Stimulated activated effector memory CD8-positive, alpha-beta T cell treated with anti-CD3 and anti-CD28 coated beads, Interleukin-12 subunit alpha, Interleukin-12 subunit beta, amount 100 ng/mL, for 72 hours (primary cell): ENCODE results near the gene TMEM108.

Experiments
- ATAC-seq: fragments of 150-1000 bp; cut with Tn5 transposase; 2 replicates; pipeline ENCODE4 v1.10.0; 2021
- DNase-seq, 2 donors: peaks; one replicate each; pipeline ENCODE4 v3.0.0; 2021 to 2022; ENCODE audit warnings: low spot score in 2 of 2
- H3K27ac Mint-ChIP-seq: one replicate; pipeline ENCODE4 v1.8.0; 2022; ENCODE audit warnings: mild to moderate bottlenecking, mixed read lengths
- H3K36me3 Mint-ChIP-seq: one replicate; pipeline ENCODE4 v1.8.0; 2022; ENCODE audit warnings: mild to moderate bottlenecking, mixed read lengths
- H3K4me1 Mint-ChIP-seq: one replicate; pipeline ENCODE4 v1.8.0; 2022; ENCODE audit warnings: mixed read lengths
- H3K4me3 Mint-ChIP-seq: one replicate; pipeline ENCODE4 v1.8.0; 2022; ENCODE audit warnings: mild to moderate bottlenecking, mixed read lengths
- H3K9me3 Mint-ChIP-seq: one replicate; pipeline ENCODE4 v1.8.0; 2022; ENCODE audit warnings: mixed read lengths

Gene TMEM108

DNA sequence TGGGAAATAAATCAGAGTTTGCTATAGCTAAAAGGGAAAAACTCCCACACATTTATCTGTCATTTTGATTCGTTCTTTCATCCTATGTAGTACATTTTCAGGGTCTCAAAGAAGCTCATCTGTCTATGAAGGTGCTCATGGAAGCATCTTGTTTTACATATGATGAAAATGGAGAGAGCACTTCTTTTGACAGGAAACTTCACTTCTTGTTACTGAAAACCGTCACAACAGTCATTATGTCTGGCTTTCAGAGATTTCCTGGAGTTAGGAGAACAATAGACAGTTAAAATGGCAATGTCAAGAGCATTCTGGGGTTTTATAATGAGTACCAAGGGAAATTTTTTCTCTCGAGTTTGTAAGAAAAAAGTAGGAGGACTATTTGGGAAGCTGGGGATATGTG lies 83.3 kb downstream of the TMEM108 start:
- Mint-ChIP-seq H3K4me1 (no peaks in the 10 kb centered on the region), H3K27ac (no peak overlapping the region), H3K9me3 (no peaks in the 10 kb centered on the region), H3K4me3 (no peak overlapping the region), H3K36me3 (no peaks in the 10 kb centered on the region)
- DNase-seq, result no peak
- no peak for ATAC-seq

- Mint-ChIP-seq H3K27ac (no peak overlapping the region), H3K4me3 (no peak overlapping the region), H3K36me3 (no peaks in the 10 kb centered on the region), H3K9me3 (no peaks in the 10 kb centered on the region), H3K4me1 (no peaks in the 10 kb centered on the region)
- ATAC-seq (no peak), DNase-seq (no peak)
These were observed 85.4 kb downstream of the TMEM108 start for GRCh38 chr3:133123636-133124035.

DNA sequence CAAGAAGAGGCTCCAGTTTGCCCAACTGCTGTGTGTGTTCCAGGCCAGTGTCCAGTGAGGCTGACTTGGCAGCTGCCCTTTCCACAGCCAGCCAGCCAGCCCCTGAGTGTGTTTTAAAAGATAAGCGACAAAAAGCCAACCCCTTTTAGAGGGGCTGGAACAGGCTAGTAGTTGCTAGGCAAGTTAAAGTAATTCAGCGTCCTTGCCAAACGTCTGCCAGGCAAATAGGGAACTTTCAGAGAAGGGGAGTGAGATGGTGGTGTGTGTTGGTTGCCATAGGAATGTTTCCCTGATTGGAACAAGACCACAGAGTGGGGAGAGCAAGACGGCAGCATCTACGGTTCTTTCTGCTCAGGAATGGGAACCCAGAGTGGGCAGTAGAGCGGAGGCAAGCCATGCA lies 86.3 kb downstream of the TMEM108 start:
- no peak for ATAC-seq
- H3K36me3 Mint-ChIP-seq, result no peaks in the 10 kb centered on the region
- no peaks in the 10 kb centered on the region for H3K9me3 Mint-ChIP-seq
- no peaks in the 10 kb centered on the region for H3K4me1 Mint-ChIP-seq
- no peak for DNase-seq
- H3K27ac Mint-ChIP-seq, result no peak overlapping the region
- H3K4me3 Mint-ChIP-seq, result no peak overlapping the region

DNA sequence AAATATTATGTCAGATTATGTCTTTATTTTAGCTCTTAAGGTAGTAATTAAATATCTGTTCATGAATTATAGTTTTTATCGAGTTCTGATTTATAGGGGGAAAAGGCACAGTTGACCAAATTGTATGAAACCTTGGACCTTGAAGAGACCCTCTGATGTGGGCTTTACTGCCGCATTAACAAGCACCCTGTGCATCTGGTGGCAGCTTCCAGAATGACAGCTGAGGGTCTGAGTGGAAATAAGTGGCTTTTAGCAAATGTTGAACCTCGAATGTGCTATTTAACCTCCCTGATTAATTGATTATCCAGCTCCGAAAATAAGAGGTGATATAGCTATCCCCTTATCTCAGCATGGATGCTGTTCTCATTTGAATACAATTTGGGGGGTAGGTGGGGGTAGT lies 87.0 kb downstream of the TMEM108 start:
- ATAC-seq, result no peak
- Mint-ChIP-seq H3K4me3 (no peak overlapping the region), H3K36me3 (no peaks in the 10 kb centered on the region), H3K4me1 (no peaks in the 10 kb centered on the region), H3K27ac (no peak overlapping the region), H3K9me3 (no peaks in the 10 kb centered on the region)
- no peak for DNase-seq

DNA sequence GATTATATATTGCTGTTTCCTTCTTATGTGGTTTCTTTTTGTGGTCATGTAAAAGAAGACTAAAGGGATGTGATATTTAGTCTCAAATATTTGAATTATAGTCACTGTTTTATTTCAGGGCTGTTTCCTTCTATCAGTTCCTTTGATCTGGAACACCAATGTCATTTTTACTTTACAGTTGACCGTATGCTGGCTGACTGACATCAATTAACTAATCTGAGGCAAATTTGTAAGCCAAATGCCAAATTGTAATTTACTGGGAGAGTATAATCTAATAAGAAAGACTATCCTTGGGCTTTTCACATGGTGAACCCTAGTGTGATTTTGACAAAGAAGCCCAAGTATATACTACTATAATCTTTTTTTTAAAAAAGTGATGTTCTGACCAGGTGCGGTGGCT lies 87.6 kb downstream of the TMEM108 start:
- H3K4me3 Mint-ChIP-seq, result no peak overlapping the region
- no peaks in the 10 kb centered on the region for H3K9me3 Mint-ChIP-seq
- ATAC-seq (no peak), DNase-seq (no peak)
- no peak overlapping the region for H3K27ac Mint-ChIP-seq
- H3K4me1 Mint-ChIP-seq, result no peaks in the 10 kb centered on the region
- H3K36me3 Mint-ChIP-seq, result no peaks in the 10 kb centered on the region

GRCh38 chr3:133127381-133127780 lies 89.2 kb downstream of the TMEM108 start:
- DNase-seq (no peak), ATAC-seq (no peak)
- Mint-ChIP-seq H3K36me3 (no peaks in the 10 kb centered on the region), H3K4me1 (no peaks in the 10 kb centered on the region), H3K27ac (no peak overlapping the region), H3K4me3 (no peak overlapping the region), H3K9me3 (no peaks in the 10 kb centered on the region)

GRCh38 chr3:133130168-133130567 lies 92.0 kb downstream of the TMEM108 start:
- DNase-seq (no peak), ATAC-seq (peak; percentile 46)
- H3K4me3 Mint-ChIP-seq, result no peak overlapping the region
- no peaks in the 10 kb centered on the region for H3K4me1 Mint-ChIP-seq
- no peaks in the 10 kb centered on the region for H3K36me3 Mint-ChIP-seq
- no peak overlapping the region for H3K27ac Mint-ChIP-seq
- H3K9me3 Mint-ChIP-seq, result no peaks in the 10 kb centered on the region

DNA sequence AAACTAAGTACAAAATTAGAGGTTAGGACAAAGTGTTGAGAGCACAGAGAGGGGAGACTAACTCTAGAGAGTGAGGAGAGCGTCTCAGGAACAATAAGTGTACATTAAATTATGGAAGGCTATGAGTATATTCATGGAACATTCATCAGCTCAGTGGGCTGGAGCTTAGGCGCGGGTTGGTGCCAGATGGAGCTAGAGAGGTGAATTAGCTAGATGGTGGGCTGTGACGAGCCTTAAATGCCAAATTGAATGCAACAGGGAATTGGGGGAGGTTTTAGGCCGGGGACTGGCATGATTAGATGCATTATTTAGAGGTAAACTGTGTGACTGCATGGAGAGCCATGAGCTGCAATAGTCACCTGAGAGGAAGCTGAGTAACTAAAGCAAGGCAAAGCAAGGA lies 97.1 kb downstream of the TMEM108 start:
- no peaks in the 10 kb centered on the region for H3K4me1 Mint-ChIP-seq
- no peaks in the 10 kb centered on the region for H3K36me3 Mint-ChIP-seq
- no peak overlapping the region for H3K27ac Mint-ChIP-seq
- H3K4me3 Mint-ChIP-seq, result no peak overlapping the region
- H3K9me3 Mint-ChIP-seq, result no peaks in the 10 kb centered on the region
- no peak for ATAC-seq
- no peak for DNase-seq

DNA sequence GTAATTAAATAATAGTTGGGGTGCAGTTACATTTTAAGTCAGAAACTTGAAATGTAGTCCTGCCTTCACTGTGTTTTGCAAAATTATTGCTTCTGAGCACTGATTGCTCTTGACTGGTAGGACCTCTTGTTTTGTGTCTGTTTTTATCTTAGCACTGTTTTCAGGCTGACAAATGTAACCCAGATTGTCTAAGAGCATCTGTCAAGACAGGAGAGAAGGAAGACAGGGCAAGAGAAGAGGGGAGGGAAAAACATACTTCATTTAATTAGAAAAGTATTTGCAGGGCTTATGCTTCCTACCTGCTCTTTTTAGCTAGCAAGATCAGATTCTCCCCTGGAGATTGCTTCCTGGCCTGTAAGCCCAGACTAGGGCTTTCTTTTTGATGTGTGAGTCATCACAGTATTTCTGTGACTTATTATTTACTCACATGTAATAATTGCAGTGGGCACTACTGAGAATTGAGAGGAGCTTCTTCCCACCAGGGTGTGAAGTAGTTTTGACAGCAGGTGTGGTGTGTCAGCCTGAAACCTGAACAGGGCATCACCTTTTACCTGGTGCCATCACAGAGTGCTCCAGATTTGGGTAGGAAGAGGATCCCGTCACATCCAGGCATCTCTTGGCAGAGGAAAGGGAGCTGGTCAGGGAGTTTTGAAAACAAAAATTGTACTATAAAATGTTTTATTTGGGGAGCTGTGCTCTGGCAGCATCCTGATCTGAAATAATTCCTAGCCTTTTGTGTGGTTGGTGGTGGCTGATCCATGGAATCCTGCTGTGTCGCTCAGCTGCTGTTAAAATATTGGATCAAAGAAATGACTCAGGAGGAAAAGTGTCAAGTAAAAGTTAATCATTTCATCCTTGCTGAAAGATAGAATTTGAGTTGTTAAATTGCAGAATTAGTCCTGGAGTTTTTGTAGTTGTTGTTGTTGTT lies 98.2 kb downstream of the TMEM108 start:
- H3K9me3 Mint-ChIP-seq, result no peaks in the 10 kb centered on the region
- H3K4me3 Mint-ChIP-seq, result no peak overlapping the region
- no peak overlapping the region for H3K27ac Mint-ChIP-seq
- ATAC-seq, result peak; percentile 8
- H3K4me1 Mint-ChIP-seq, result no peaks in the 10 kb centered on the region
- no peak for DNase-seq
- no peaks in the 10 kb centered on the region for H3K36me3 Mint-ChIP-seq

GRCh38 chr3:133137042-133137996 lies 99.1 kb downstream of the TMEM108 start:
- no peaks in the 10 kb centered on the region for H3K4me1 Mint-ChIP-seq
- no peak overlapping the region for H3K27ac Mint-ChIP-seq
- no peaks in the 10 kb centered on the region for H3K9me3 Mint-ChIP-seq

DNA sequence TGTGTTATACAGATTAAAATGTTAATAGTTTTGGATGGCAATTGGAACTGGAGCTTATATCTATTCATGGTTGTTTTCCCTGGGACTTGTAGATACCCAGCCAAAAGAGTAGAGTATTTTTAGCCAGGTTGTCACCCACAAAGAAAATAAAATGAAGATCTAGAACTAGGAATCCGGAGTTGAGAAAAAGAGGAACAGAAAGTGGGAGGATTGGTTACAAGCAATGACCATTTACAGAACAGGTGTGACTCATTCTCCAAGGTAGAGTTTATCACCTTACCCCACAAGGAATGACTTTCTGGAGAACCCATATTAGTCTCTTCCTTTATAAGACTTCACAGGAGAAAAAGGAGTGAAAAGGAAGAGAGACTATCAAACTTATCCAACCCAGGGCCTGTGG lies 99.8 kb downstream of the TMEM108 start:
- Mint-ChIP-seq H3K4me1 (no peaks in the 10 kb centered on the region), H3K27ac (no peak overlapping the region), H3K36me3 (no peaks in the 10 kb centered on the region), H3K9me3 (no peaks in the 10 kb centered on the region), H3K4me3 (no peak overlapping the region)
- no peak for ATAC-seq
- DNase-seq, result no peak

More at GRCh38 chr3:133137042-133137996, 99.1 kb downstream of the TMEM108 start:
- no peak for ATAC-seq
- H3K4me3 Mint-ChIP-seq, result no peak overlapping the region
- no peaks in the 10 kb centered on the region for H3K36me3 Mint-ChIP-seq
- no peak for DNase-seq

- H3K4me1 Mint-ChIP-seq, result no peaks in the 10 kb centered on the region
- no peak overlapping the region for H3K4me3 Mint-ChIP-seq
- H3K27ac Mint-ChIP-seq, result no peak overlapping the region
- H3K9me3 Mint-ChIP-seq, result no peaks in the 10 kb centered on the region
- no peaks in the 10 kb centered on the region for H3K36me3 Mint-ChIP-seq
- no peak for ATAC-seq
- DNase-seq, result no peak
These were observed 113.9 kb downstream of the TMEM108 start for GRCh38 chr3:133152056-133152455.

DNA sequence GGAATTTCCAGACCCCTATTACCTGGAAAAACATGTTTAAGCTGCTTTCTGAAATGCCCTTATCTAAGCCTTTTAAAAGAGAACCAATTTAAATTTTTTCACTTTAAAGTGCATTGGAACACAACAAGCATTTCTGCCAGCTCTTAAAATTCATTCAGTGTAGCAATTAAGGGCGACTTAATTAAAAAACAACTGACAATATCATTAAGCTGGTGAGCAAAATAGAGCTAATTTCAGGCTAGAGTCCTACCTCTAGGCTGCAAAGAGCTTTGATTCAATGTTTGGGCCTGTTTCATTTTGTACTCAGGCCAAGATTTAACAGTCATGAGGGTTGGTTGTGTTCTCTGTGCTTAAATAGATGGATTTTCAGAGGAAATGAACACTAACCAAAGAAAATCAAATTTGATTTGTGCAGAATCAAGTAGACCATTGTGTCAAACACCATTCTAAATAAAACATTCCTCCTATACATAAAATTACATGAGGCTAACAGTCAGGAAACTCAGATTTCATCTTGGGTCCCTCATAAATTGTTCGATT lies 114.6 kb downstream of the TMEM108 start:
- Mint-ChIP-seq H3K4me3 (no peak overlapping the region), H3K36me3 (no peaks in the 10 kb centered on the region), H3K9me3 (no peaks in the 10 kb centered on the region), H3K4me1 (no peaks in the 10 kb centered on the region), H3K27ac (no peak overlapping the region)
- ATAC-seq (no peak), DNase-seq (no peak)

DNA sequence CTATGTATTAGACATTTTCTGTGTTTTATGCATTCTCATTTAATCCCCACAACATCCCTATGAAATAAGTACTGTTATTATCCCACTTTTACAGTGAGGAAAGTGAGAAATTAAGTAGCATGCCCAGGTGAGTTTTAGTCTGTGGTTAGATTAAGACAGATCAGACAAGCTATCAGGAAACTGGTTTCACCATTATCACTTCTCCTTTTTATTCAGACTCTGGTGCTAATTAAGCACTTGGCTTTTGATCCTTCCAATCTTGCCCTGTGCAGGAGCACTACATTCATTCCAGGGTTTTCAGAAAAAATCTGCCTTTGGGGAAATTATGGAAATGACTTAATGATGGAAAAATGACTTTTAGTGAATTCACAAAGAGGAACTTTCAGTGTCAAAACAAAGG lies 115.2 kb downstream of the TMEM108 start:
- DNase-seq (no peak), ATAC-seq (no peak)
- Mint-ChIP-seq H3K4me3 (no peak overlapping the region), H3K27ac (no peak overlapping the region), H3K4me1 (no peaks in the 10 kb centered on the region), H3K9me3 (no peaks in the 10 kb centered on the region), H3K36me3 (no peaks in the 10 kb centered on the region)

DNA sequence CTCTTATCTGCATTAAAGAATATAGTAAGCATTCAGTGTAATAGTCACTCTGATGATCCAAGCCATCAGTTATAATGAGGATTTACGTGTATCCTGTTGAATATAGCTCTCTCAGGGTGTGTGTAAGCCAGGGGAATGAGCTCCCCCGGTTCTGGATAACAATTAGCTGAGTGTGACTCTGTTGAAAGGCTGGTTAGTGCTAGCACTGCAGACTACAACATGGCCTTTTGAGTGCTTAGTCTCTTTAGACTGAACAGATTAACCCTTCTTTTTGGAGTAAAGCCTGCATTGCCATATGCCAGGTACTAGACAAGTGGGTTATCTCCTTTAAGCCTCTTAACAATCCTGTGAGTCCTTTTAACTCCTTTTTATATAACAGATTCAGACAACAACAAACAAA lies 119.5 kb downstream of the TMEM108 start:
- DNase-seq (no peak), ATAC-seq (no peak)
- Mint-ChIP-seq H3K9me3 (no peaks in the 10 kb centered on the region), H3K4me3 (no peak overlapping the region), H3K36me3 (no peaks in the 10 kb centered on the region), H3K4me1 (no peaks in the 10 kb centered on the region), H3K27ac (no peak overlapping the region)
